ENCODE measurements around the gene SPATA32.

The SPATA32 gene

GRCh38 chr17:45294506-45294905 lies 32.6 kb upstream of the SPATA32 start:
- ATAC-seq, result peak; percentile 80

GRCh38 chr17:45293413-45294211 lies 31.7 kb upstream of the SPATA32 start:
- no peak for TF ChIP-seq BACH2 (CRISPR knock-in tag; IDR thresholded peaks at IDR 0.05; ENCODE audit: borderline replicate concordance)
- 0 out of 2 replicates have a peak, but pooled peaks have one; percentile 14 for TF ChIP-seq ISL1 (CRISPR knock-in tag; IDR thresholded peaks at IDR 0.05)
- peak; percentile 83 for ATAC-seq

More at GRCh38 chr17:45294506-45294905, 32.6 kb upstream of the SPATA32 start:
- TF ChIP-seq ZC3H10 (CRISPR knock-in tag; IDR thresholded peaks at IDR 0.05) (no peak), SNAI2 (CRISPR knock-in tag; IDR thresholded peaks at IDR 0.05) (peak; percentile 93), CSDC2 (CRISPR knock-in tag; IDR thresholded peaks at IDR 0.05) (0 out of 2 replicates have a peak, but pooled peaks have one; percentile 51), ISL1 (CRISPR knock-in tag; IDR thresholded peaks at IDR 0.05) (peak; percentile 91), CSRNP3 (CRISPR knock-in tag; IDR thresholded peaks at IDR 0.05) (no peak), BACH2 (CRISPR knock-in tag; IDR thresholded peaks at IDR 0.05; ENCODE audit: borderline replicate concordance) (no peak), ZNF8 (CRISPR knock-in tag; IDR thresholded peaks at IDR 0.05) (0 out of 2 replicates have a peak, but pooled peaks have one; percentile 10), TSHZ2 (CRISPR knock-in tag; IDR thresholded peaks at IDR 0.05) (peak; percentile 96), ZFP3 (CRISPR knock-in tag; IDR thresholded peaks at IDR 0.05) (no peak), ARNTL (CRISPR knock-in tag; IDR thresholded peaks at IDR 0.05; ENCODE audit: borderline replicate concordance, low read depth) (no peak), PPARA (CRISPR knock-in tag; IDR thresholded peaks at IDR 0.05; ENCODE audit: borderline replicate concordance) (no peak), TCF4 (CRISPR knock-in tag; IDR thresholded peaks at IDR 0.05; ENCODE audit: borderline replicate concordance) (peak; percentile 86), ZNF70 (CRISPR knock-in tag; IDR thresholded peaks at IDR 0.05) (no peak), GLIS3 (CRISPR knock-in tag; IDR thresholded peaks at IDR 0.05) (0 out of 2 replicates have a peak, but pooled peaks have one; percentile 24), OSR1 (CRISPR knock-in tag; IDR thresholded peaks at IDR 0.05) (no peak), RARB (CRISPR knock-in tag; IDR thresholded peaks at IDR 0.05) (no peak), TOX (CRISPR knock-in tag; IDR thresholded peaks at IDR 0.05; ENCODE audit: borderline replicate concordance) (no peak), ZNF565 (CRISPR knock-in tag; conservative IDR thresholded peaks at IDR 0.05; ENCODE audit: low read depth) (no peak), ESRRG (CRISPR knock-in tag; IDR thresholded peaks at IDR 0.05) (no peak)
- TF ChIP-seq, protein P1, sequence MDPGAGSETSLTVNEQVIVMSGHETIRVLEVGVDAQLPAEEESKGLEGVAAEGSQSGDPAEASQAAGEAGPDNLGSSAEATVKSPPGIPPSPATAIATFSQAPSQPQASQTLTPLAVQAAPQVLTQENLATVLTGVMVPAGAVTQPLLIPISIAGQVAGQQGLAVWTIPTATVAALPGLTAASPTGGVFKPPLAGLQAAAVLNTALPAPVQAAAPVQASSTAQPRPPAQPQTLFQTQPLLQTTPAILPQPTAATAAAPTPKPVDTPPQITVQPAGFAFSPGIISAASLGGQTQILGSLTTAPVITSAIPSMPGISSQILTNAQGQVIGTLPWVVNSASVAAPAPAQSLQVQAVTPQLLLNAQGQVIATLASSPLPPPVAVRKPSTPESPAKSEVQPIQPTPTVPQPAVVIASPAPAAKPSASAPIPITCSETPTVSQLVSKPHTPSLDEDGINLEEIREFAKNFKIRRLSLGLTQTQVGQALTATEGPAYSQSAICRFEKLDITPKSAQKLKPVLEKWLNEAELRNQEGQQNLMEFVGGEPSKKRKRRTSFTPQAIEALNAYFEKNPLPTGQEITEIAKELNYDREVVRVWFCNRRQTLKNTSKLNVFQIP (CRISPR knock-in tag; IDR thresholded peaks at IDR 0.05; ENCODE audit: borderline replicate concordance, low read depth), result 0 out of 2 replicates have a peak, but pooled peaks have one; percentile 54
- TF ChIP-seq, protein P2, sequence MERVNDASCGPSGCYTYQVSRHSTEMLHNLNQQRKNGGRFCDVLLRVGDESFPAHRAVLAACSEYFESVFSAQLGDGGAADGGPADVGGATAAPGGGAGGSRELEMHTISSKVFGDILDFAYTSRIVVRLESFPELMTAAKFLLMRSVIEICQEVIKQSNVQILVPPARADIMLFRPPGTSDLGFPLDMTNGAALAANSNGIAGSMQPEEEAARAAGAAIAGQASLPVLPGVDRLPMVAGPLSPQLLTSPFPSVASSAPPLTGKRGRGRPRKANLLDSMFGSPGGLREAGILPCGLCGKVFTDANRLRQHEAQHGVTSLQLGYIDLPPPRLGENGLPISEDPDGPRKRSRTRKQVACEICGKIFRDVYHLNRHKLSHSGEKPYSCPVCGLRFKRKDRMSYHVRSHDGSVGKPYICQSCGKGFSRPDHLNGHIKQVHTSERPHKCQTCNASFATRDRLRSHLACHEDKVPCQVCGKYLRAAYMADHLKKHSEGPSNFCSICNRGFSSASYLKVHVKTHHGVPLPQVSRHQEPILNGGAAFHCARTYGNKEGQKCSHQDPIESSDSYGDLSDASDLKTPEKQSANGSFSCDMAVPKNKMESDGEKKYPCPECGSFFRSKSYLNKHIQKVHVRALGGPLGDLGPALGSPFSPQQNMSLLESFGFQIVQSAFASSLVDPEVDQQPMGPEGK (CRISPR knock-in tag; IDR thresholded peaks at IDR 0.05; ENCODE audit: borderline replicate concordance), result 0 out of 2 replicates have a peak, but pooled peaks have one; percentile 58
- TF ChIP-seq, protein P3, sequence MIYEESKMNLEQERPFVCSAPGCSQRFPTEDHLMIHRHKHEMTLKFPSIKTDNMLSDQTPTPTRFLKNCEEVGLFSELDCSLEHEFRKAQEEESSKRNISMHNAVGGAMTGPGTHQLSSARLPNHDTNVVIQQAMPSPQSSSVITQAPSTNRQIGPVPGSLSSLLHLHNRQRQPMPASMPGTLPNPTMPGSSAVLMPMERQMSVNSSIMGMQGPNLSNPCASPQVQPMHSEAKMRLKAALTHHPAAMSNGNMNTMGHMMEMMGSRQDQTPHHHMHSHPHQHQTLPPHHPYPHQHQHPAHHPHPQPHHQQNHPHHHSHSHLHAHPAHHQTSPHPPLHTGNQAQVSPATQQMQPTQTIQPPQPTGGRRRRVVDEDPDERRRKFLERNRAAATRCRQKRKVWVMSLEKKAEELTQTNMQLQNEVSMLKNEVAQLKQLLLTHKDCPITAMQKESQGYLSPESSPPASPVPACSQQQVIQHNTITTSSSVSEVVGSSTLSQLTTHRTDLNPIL (CRISPR knock-in tag; IDR thresholded peaks at IDR 0.05; ENCODE audit: low read depth), result peak; percentile 72

Measured in SK-N-SH treated with all-trans-retinoic acid at 6 μM for 48 hours (cell line).